Skin of body (tissue), 2 donors: ENCODE results near the gene RAB31. TPM values are rescaled to one million over a fixed set of nuclear protein-coding genes. Genes with fewer than 3 reads are reported as not detected.
"Not testable (repeated sequence)": the region's sequence is repeated elsewhere in the genome, so short reads cannot be mapped to it uniquely, and the experiment has no call there.

Experiments used
- DNase-seq: peaks from one replicate; lab custom pipeline; 2025; lab: John Stamatoyannopoulos, UW
- total RNA-seq: library from RNA; depleted of rRNA; stranded (reverse); fragments of >200 nt; gene quantifications from one replicate; pipeline ENCODE4 v1.2.3, GENCODE V29; 2014

RAB31 gene
- total RNA-seq, 1 donor from 2014 or later = 31.1 TPM

DNA sequence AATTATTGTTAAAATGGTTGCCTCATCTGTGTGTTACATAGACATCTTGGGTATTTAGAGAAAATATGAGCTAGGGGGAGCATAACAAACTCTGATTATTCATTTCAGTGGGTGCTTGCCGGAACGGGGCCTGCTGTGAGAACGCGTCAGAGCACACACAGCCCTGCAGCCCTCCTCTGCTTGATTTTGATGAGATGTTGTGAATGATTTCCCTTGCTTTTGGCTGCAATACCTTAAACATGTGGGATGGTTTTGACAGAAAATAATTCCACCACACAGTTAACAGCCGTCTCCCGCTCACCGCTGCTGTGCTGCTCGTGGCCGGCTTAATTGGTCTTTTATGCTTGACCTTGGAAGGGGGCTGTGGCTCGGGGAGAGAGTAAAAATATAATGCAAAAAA is 127.7 kb downstream of the RAB31 start:
- no peak for DNase-seq

DNA sequence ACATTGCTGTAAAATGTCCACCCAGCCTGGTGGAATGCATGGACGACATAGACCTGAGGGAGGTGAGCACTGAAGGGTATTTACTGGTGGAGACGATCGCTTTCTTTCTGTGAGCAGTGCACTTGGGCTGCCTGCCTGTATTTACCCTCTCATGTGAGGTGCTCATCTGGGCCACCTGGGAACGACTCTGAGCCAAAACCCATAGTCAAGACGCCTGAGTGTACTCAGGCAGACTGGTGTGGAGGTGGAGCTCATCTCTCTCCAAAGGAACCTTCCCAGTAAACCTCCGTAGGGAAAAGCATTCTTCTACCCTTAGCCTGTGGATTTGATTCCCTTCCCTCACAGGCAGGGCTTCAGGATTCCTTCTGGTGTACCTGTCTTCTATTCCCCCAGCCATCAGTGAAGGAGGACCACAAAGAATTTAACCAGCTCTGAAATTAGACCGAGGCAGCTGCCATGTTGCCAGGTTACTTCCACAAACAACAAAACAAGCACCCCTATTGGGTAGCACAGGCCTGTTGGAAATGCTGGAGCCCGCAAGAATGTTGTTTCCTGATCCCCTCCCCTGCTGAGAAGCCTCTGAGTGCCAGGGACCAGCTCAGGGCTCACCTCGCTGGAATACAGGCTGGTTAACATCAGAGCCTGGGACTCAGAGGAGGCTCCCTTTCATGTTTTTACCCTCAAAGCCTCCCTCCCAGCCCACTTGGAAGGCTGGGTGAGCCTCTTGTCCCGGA is 130.2 kb downstream of the RAB31 start:
- no peak for DNase-seq

DNA sequence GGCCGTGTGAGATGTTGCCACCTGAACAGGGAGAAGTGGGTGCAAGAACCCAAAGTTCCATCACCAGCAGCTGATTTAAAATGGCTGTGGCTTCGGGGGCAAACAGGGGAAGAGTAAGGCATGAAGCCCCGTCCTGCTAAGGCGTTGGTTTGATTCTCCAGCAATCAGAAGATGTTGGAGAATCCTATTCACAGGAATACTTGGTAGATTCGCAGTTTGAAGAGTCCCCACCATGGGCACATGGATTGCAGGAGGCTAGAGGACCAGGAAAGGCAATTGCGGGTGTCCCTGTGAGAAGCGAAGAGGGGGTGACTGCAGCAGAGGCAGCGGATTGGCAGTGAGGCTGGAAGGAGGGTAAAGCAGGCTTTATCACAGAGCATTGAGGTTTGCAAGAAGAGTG is 131.1 kb downstream of the RAB31 start:
- no peak for DNase-seq

DNA sequence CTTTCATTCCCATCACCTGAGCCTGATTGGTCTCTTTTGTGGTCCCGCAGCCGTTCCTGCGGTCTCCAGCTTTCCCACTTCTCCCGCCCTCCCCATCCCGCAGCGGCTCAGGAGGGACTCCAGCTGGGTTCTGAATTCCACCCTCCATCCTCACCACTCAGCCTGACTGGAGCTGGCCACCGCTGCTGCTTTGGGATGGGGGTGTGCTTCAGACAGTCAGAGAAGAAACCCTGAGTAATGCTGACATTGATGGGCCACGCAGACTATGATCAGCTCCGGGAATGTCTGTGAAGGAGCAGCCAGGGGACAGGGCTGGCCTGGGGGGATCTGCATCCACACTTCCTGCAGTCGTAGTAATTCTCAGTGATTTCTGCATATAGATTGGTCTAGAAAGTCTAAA is 131.8 kb downstream of the RAB31 start:
- no peak for DNase-seq

DNA sequence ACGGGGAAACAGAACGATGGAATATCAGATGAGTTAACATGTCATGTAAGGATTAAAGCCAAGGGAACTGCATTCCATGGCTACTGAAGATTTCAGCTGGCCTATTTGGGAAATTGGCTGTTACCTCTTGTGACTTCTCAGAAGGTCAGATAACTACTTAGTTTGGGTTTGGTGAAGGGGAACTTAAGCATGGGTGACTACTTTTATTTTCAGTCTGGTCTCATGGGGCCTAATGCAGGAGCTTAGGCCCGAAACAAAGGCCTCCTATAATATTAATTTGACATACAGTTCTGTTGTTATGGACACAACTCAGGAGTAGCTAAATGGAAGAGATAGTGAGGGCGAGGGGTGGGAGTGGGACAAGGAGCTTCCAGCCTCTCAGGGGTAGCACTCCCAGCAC is 133.7 kb downstream of the RAB31 start:
- no peak for DNase-seq

DNA sequence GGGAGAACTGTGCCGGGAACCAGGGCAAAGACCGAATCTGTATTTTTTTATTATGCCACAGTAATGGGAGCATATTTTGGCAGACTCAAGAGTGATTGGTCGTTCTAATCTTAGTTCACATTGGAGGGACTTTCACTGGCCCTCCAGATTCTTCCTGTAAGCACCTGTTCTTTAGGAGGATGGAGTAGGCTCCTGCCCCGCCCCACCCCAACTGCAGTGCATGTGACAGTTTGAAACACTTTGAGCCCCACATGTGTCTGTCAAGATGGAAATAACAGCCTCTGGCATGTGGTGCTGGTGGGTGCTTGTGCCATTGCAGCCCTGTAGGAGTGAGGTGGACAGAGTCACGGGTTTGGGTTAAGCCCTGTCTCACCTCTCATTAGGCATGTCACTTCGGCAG is 134.3 kb downstream of the RAB31 start:
- no peak for DNase-seq

DNA sequence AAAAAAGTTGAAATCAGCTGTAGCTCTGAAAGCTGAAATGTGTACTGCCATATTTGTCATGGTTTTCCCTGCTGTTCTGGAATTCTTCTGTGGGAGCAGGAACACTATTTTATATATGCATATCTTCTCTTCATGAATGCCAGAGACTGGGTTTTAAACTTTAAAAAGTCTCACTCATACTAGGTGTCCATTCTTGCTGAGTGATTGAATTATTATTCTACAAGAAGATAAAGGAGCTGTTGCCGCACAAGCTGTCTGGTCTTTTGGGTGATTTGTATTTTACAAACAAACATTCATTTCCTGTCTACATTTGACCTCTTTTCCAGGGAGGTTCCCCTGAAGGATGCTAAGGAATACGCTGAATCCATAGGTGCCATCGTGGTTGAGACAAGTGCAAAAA is 137.2 kb downstream of the RAB31 start:
- DNase-seq = no peak

DNA sequence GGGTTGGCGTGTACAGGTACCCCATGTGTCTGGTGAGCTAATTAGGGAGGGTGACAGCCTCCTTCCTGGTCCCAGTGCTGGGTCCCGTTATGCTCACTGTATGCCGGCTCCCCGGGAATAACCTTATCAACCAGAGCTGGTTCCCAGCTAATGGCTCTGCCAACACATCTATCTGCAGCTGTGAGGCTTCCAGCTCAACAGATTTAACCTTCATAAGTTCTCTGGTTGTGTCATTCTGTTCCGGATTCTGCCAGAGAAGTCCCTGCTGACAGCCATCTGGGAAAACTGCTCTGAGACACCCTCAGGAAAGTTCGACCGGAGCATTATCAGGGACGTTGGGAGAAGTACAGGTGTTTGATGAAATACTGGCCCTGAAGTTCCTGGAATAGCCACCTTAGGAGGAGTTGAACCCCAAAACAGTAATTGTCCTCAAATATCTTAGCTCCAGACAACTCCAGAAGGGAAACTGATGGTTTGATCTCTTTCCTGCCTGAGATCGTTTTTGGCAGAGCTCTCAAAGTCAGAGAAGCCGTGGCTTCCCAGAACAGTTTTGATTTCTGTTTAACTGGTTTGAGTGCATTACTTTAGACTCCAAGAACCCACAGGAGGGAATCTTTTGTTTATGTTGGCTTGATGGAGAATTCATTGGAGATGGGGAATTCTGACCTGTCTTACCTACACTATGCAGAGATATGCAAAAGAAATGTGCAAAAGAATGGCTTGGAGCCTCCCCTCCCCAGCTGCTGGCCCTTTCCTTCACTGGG is 138.2 kb downstream of the RAB31 start:
- no peak for DNase-seq

DNA sequence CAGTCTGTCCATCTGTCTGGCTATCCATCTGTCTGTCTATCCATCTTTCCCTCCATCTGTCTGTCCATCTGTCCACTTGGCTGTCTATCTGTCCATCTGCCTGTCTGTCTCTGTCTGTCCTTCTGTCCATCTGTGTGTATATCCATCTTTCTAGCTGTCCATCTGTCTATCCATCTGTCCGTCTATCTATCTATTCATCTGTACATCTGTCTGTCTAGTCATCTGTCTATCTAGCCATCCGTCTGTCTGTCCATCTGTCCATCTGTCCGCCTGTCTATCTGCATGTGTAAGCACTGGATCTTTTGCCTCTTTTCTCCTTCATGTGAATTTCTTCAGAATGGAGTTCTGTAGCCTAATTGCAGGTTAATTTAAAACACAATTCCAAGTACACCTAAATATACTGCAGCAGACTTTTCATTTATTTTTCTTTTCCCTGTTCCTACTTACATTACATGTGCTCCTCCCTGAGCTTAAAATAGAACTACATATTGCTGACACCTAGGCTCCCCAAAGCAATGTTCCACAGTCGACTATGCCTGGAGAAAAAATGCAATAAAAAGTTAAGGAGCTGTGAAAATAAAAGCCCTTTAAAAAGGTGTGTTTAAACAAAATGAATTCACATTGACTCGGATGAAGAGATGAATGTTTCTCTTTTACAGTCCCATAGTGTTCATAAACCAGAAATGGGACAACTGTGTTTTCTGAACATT is 140.2 kb downstream of the RAB31 start:
- no peak for DNase-seq

DNA sequence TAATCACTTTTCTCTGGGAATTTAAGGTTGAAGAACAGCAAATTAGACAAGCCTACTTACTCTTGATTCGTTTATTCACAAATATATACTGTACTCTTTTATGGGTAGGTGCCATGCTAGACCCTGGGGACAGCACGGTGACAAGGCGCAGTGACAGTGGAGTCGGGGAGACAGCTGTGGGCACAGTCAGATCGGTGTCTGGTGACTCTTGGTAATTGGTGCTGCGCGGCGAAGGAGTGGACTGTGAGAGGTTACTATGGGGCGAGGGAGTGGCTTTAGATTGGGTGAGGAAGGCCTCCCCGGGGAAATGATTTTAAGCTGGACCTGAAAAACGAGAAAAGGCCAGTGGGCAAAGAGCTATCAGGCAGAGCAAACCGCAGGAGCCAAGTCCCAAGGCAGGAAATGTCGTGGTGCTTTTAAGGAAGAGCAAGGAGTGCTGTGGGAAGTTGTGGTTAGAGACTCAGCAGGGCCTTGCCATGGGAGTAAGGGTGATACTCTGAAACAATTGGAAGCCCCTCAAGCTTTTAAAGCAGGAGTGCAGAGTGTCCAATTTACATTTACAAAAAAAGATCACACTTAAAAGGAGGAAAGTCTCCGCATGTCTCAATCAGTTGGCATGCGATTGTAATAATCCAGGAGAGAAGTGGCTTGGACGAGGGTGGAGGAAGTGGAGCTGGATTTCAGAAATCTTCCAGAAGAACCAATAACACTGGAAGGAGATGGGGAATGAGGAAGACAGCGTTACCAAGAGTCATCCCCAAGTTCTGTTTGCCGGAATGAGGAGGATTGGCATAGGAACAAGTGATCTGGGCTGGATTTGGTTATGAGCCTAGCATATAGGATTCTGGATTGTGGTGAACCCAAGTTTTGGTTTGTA is 141.5 kb downstream of the RAB31 start:
- no peak for DNase-seq

DNA sequence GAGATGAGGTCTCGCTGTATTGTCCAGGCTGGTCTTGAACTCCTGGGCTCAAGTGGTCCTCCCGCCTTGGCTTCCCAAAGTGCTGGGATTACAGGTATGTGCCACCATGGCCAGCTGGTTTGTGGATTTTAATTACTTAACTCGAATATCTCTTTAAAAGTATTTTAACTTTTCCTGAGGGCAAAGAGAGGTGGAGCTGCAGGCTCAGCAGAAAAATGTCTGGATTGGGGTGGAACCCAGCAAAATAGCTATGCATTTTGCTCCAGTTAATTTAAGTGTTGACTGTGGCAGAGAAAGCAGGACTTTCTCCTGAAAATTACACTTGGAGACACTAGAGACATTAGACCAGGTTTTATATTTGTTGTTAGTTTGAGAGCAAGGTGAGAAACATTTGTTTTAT is 142.2 kb downstream of the RAB31 start:
- DNase-seq = no peak

DNA sequence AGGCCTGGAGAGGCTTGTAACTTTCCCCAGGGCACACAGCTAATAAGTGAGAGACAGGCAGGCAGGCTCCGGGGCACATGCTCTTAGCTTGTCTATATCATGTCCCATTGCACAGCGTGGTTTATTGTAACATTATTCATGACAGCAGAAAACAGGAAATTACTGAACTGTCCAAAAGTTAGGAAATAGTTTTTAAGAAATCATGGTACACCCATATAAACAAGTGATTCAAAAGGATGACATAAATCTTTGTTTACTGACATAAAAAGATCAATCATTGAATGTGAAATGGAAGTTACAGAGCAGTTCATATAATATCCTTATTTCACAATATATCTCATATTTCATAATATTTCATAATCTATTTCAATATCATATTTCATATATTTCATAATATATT is 143.4 kb downstream of the RAB31 start:
- no peak for DNase-seq

DNA sequence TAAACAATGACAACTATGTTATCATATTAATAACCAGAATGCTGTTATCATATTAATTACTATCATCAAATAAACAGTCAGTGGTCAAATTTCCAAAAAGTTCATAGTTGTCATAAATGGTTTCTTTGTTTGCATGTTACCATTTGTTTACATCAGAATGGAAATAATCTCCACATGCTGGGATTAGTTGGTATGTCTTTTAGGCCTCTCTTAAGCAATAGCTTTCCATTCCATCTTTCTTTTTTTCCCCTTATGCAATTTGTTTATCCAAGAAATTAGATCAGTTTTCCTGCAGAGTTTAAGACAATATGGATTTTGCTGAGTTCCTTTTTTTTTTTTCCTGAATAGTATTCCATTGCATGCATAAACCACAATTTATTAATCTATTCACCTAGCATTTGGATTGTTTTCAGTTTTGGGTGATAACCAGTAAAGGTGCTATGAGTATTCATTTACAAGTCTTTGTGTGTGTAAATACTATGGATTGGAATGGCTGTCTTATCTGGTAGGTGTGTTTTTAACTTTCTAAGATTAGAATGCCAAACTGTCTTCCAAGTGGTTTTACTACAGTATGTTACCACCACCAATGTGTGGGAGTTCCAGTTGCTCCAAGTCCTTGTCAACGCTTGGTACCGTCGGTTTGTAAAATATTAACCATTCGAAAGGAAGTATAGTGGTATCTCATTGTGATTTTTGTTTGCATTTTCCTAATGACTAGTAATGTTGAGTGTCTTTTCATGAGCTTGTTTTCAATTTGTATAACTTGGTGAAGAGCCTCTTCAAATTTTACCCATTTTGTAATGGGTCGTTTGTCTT is 144.4 kb downstream of the RAB31 start:
- no peak for DNase-seq

DNA sequence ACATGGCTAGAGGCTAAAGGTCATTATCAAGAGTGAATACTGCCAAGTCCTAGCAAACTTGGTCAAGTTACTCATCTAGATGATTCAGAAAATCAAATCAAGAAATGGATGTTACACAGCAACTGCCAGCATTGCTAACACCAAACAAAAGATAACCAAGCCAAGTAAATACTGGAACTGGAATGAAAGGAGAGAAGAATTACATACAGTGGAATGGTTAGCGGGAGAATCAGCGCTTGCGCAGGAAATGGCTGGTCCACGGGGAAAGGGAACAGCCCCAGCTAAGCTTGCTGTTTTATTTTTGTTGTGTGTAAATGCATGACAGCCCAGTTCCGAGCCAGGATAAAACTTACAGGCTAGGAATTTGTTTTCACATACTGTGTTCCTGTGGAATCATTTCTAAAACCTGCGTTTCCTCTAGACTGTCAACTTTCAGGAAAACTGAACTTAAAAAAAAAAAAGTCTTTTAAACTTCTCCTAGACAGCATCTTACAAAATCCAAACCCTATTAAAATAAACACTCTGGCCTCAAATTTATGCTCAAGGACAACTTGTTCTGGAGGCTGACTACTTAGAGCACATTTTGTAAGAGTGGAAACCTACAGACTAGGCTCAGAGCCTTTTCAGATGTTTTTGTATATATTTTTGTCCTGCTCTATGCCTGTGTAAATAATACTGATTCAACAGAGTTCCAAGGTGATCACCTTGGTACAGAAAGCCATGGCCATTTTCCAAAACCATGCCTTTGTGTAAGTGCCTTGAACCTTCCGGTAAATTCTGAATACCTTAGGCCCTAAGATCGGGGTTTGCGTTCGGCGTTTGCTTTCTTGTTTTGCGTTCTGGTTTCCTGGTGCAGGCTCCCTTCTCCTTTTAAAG is 146.9 kb downstream of the RAB31 start:
- no peak for DNase-seq

DNA sequence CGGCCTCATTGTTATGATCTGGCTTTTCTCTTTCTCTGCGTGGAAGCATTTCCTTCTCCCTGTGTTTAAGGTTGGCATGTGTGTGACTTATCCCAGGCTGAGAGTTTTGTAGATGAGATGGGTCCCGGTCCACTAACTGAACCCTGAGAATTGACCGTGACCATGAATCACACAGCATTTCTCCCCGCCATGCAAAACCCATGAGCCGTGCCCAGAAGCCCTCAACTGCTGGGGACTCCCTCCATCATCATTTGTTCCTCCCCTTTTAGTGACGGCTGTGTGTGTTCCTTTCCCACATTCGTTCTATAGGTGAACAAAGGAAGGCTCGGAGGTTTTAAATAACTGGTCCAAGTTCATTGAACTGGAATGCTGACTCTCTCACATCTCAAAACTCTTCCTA is 147.6 kb downstream of the RAB31 start:
- DNase-seq = no peak

DNA sequence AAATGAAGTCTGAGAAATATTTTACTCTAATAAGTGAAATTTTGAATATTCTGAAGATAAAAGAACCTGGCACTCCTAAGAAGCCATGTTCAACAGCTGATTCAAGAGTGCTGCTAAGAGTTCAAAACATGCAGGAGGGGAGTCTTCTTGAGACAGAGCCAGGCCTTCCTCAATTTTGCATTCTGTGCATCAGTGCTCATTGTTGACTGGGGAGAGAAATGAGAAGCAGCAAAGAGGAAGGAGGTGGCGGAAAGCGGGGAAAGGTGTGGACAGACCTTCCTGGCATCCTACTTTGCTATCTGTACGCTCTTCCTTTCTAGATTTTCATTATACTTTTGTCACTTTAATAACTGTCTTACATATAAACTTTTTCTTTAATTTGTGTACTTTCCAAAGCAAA is 148.0 kb downstream of the RAB31 start:
- DNase-seq = no peak

DNA sequence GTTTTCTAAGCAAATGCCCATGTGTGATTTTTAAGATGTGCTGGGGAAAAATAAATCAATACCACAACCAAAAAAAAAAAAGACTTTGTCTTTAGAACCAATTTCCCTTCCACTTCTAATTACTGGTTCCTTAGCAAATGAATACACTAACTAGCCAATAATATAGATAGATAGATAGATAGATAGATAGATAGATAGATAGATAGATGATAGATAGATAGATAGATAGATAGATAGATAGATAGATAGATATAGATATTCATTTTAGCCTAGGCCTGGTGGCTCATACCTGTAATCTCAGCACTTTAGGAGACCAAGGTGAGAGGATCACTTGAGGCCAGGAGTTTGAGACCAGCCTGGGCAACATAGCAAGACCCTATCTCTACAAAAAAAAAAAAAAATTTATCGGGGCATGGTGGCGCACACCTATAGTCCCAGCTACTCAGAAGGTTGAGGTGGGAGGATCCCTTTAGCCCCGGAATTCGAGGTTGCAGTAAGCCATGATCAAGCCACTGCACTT is 149.4 kb downstream of the RAB31 start:
- DNase-seq = not testable (repeated sequence)

DNA sequence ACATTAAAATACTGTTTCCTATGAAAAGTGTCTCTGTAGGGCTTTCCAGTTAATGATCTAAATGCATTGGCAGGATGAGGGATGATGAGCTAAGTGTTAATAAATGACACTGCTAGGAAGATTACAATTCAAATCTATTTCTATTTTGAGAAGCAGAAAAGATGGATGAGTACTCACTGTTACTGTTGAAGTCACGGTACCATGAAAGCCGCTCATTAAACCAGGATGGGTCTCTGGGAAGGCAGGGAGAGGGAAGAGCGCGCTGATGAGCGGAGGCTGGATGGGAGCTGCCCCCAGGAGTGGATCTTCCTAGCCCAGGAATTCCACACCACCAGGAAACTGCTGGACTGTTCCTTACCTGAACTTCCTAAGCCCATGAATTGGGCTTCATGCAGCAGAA is 150.5 kb downstream of the RAB31 start:
- DNase-seq = peak; percentile 17

DNA sequence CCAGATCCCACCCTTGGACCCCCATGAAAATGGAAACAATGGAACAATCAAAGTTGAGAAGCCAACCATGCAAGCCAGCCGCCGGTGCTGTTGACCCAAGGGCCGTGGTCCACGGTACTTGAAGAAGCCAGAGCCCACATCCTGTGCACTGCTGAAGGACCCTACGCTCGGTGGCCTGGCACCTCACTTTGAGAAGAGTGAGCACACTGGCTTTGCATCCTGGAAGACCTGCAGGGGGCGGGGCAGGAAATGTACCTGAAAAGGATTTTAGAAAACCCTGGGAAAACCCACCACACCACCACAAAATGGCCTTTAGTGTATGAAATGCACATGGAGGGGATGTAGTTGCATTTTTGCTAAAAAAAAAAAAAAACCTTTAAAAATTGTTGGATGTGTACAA is 151.1 kb downstream of the RAB31 start:
- DNase-seq = no peak
